ENCODE measurements around the gene TENM3.

GRCh38 chr4:182231080-182231479 lies 12.1 kb upstream of the TENM3 start:
- no peak for TF ChIP-seq CTCF (IDR thresholded peaks at IDR 0.05)
- TF ChIP-seq POLR2A (IDR thresholded peaks at IDR 0.05) = no peak
- no peak for TF ChIP-seq POLR2AphosphoS5 (IDR thresholded peaks at IDR 0.05; ENCODE audit: insufficient read depth in 1 of 2, low read depth in 1 of 2)

Measured in vagina (tissue), 2 donors.